SK-N-SH (cell line): ENCODE measurements around the gene UBE3D. TPM values are rescaled to one million over a fixed set of nuclear protein-coding genes. Genes with fewer than 3 reads are reported as not detected.

Source experiments
- CTCF ChIA-PET: fragments of 300-600, 350-600 bp; formaldehyde crosslinking; extraction: SDS; loops from one replicate; lab custom pipeline; 2021; lab: Yijun Ruan, JAX
- POLR2A ChIA-PET: fragments of 350-600 bp; sonication (Branson Sonifier 250); formaldehyde crosslinking; extraction: SDS; loops from one replicate; lab custom pipeline; 2020; ENCODE audit warnings: antibody characterized with exemption, inconsistent platforms; lab: Yijun Ruan, JAX
- DNase-seq: peaks from one replicate; pipeline ENCODE4 v3.0.0; 2012
- H2AFZ ChIP-seq: fragments of 200-600 bp; sonication (generic); 2 replicates; pipeline ENCODE4 v1.8.1; 2016; ENCODE audit warnings: antibody characterized with exemption, mild to moderate bottlenecking, low read depth
- H3F3A ChIP-seq: fragments of 200-600 bp; sonication (generic); replicated peaks from 2 replicates; pipeline ENCODE3; 2016; ENCODE audit warnings: antibody characterized with exemption, mild to moderate bottlenecking; ENCODE audit not compliant: insufficient read depth
- H3K27ac ChIP-seq, 2 experiments: fragments of 200-500 bp in 1 of 2; fragments of 200-600 bp in 1 of 2; sonication (Bioruptor generic) in 1 of 2; sonication (generic), shearing (Covaris generic) in 1 of 2; 2 replicates each; pipeline versions ENCODE4 v1.5.1 to v1.6.1; 2014 to 2016; ENCODE audit warnings: low read depth in 2 of 2, inconsistent platforms in 1 of 2, low read length in 1 of 2, mild to moderate bottlenecking in 1 of 2, mixed read lengths in 1 of 2
- H3K27me3 ChIP-seq: fragments of 200-600 bp; sonication (generic), shearing (Covaris generic); 2 replicates; pipeline ENCODE4 v1.6.1; 2016; ENCODE audit warnings: mixed run types; ENCODE audit not compliant: insufficient read depth
- H3K36me3 ChIP-seq, 2 experiments: fragments of 200-500 bp in 1 of 2; fragments of 200-600 bp in 1 of 2; sonication (Bioruptor generic) in 1 of 2; sonication (generic) in 1 of 2; replicated peaks in 1 of 2; 2 replicates each; pipeline versions ENCODE3 to v1.5.1; 2014 to 2016; ENCODE audit warnings: low read length in 1 of 2, mild to moderate bottlenecking in 1 of 2; ENCODE audit not compliant: insufficient read depth in 2 of 2, control insufficient read depth in 1 of 2
- H3K4me1 ChIP-seq, 2 experiments: fragments of 200-500 bp in 1 of 2; fragments of 200-600 bp in 1 of 2; sonication (Bioruptor generic) in 1 of 2; sonication (generic), shearing (Covaris generic) in 1 of 2; 2 replicates each; pipeline versions ENCODE4 v1.5.1 to v1.6.1; 2014 to 2016; ENCODE audit warnings: low read depth in 1 of 2, low read length in 1 of 2, mixed run types in 1 of 2; ENCODE audit not compliant: insufficient read depth in 2 of 2, control insufficient read depth in 1 of 2
- H3K4me2 ChIP-seq: fragments of 200-600 bp; sonication (generic), shearing (Covaris generic); 2 replicates; pipeline ENCODE4 v1.6.1; 2017; ENCODE audit warnings: mixed run types
- H3K4me3 ChIP-seq, 2 experiments: fragments of 200-500 bp in 1 of 2; fragments of 200-600 bp in 1 of 2; sonication (Bioruptor generic) in 1 of 2; sonication (generic), shearing (Covaris generic) in 1 of 2; 2 replicates each; pipeline versions ENCODE4 v1.5.1 to v1.8.1; 2014 to 2016; ENCODE audit warnings: low read depth in 2 of 2, inconsistent platforms in 1 of 2, low read length in 1 of 2, mild to moderate bottlenecking in 1 of 2, mixed read lengths in 1 of 2, moderate library complexity in 1 of 2
- H3K79me2 ChIP-seq: fragments of 200-600 bp; sonication (generic); 2 replicates; pipeline ENCODE4 v1.8.1; 2017; ENCODE audit warnings: mild to moderate bottlenecking; ENCODE audit not compliant: insufficient read depth
- H3K9ac ChIP-seq: fragments of 200-600 bp; sonication (generic); 2 replicates; pipeline ENCODE4 v1.6.1; 2017; ENCODE audit warnings: mixed run types
- H3K9me2 ChIP-seq: fragments of 200-600 bp; sonication (generic); 2 replicates; pipeline ENCODE4 v1.6.1; 2017; ENCODE audit warnings: mixed run types
- H3K9me3 ChIP-seq: fragments of 200-600 bp; sonication (generic); 2 replicates; pipeline ENCODE4 v1.6.1; 2017; ENCODE audit warnings: mixed run types, mild to moderate bottlenecking, moderate library complexity
- H4K20me1 ChIP-seq: fragments of 200-600 bp; sonication (generic); 2 replicates; pipeline ENCODE4 v1.6.1; 2017; ENCODE audit warnings: mild to moderate bottlenecking, mixed run types; ENCODE audit not compliant: insufficient read depth
- CHD2 ChIP-seq: fragments of 150-350 bp; IDR thresholded peaks from 2 replicates; pipeline ENCODE4 v1.6.1; 2018; ENCODE audit warnings: low read length; ENCODE audit not compliant: partially characterized antibody
- FOXJ3 ChIP-seq: sonication (generic); formaldehyde crosslinking; IDR thresholded peaks from 2 replicates; pipeline ENCODE4 v1.5.1; 2020; ENCODE audit warnings: mild to moderate bottlenecking, missing genetic modification reagents
- GABPA ChIP-seq: IDR thresholded peaks from 2 replicates; pipeline ENCODE4 v1.4.0; 2012; ENCODE audit warnings: low read depth, mild to moderate bottlenecking
- GATA2 ChIP-seq: sonication (generic); formaldehyde crosslinking; IDR thresholded peaks from 2 replicates; pipeline ENCODE4 v1.5.0; 2020; ENCODE audit warnings: mild to moderate bottlenecking, missing genetic modification reagents
- JUND ChIP-seq: IDR thresholded peaks from 2 replicates; pipeline ENCODE4 v1.4.0; 2012
- MXI1 ChIP-seq: IDR thresholded peaks from 2 replicates; pipeline ENCODE4 v1.6.1; 2012; ENCODE audit warnings: mild to moderate bottlenecking, low read depth, low read length, improper control_type of control experiment
- PBX3 ChIP-seq: IDR thresholded peaks from 2 replicates; pipeline ENCODE4; 2012
- RAD21 ChIP-seq: IDR thresholded peaks from 2 replicates; pipeline ENCODE4 v1.6.1; 2012; ENCODE audit warnings: mild to moderate bottlenecking, low read length
- REST ChIP-seq: IDR thresholded peaks from 2 replicates; pipeline ENCODE4 v1.6.1; 2012; ENCODE audit warnings: mild to moderate bottlenecking, low read depth, low read length, moderate library complexity
- RFX5 ChIP-seq: IDR thresholded peaks from 2 replicates; pipeline ENCODE4 v1.6.1; 2012; ENCODE audit warnings: mild to moderate bottlenecking, improper control_type of control experiment, low read length
- SIN3A ChIP-seq: IDR thresholded peaks from 2 replicates; pipeline ENCODE4 v1.6.1; 2012; ENCODE audit warnings: low read depth, mild to moderate bottlenecking, low read length, moderate library complexity, borderline replicate concordance
- SMC3 ChIP-seq: IDR thresholded peaks from 2 replicates; pipeline ENCODE4 v1.6.1; 2012; ENCODE audit warnings: low read depth, low read length, improper control_type of control experiment
- TEAD4 ChIP-seq: IDR thresholded peaks from 2 replicates; pipeline ENCODE4 v1.4.0; 2012; ENCODE audit warnings: mild to moderate bottlenecking, borderline replicate concordance; ENCODE audit not compliant: insufficient read depth
- YY1 ChIP-seq: IDR thresholded peaks from 2 replicates; pipeline ENCODE4 v1.4.0; 2012; ENCODE audit warnings: low read depth, mild to moderate bottlenecking
- whole genome bisulfite sequencing: methylation state at CpG from one replicate; pipeline ENCODE4 v1.1.6; 2017; ENCODE audit warnings: low lambda C conversion rate; 5-methylcytosine and 5-hydroxymethylcytosine counted together
- polyA plus RNA-seq, 3 experiments: library from polyadenylated mRNA; depleted of rRNA; stranded (reverse); fragments of >200 nt; gene quantifications; 2 replicates each; pipeline ENCODE4 v1.2.3, GENCODE V29; 2012
- TF ChIP-seq, protein P1 (sequence below): fragments of 200-600 bp; sonication (generic); IDR thresholded peaks from 2 replicates; pipeline ENCODE4 v1.6.1; 2017; ENCODE audit warnings: antibody characterized with exemption, mild to moderate bottlenecking, moderate library complexity

Gene UBE3D
- polyA plus RNA-seq, 1 of the 3 experiments (the other 2 are of a cell fraction), result 3.4 TPM

GRCh38 chr6:83098589-83098988, 32.9 kb upstream of the UBE3D start:
- Histone ChIP-seq H3K9ac (no peak overlapping the region), H3K36me3 (peaks cover 13 to 16% of the 10 kb centered on the region in 2 experiments)

More at GRCh38 chr6:83098589-83098988, 32.9 kb upstream of the UBE3D start:
- Histone ChIP-seq H4K20me1 (no peaks in the 10 kb centered on the region), H3K4me1 (peaks cover 0 to 6% of the 10 kb centered on the region in 2 experiments; a peak in 2 of 4 replicates), H3K79me2 (peaks cover 7% of the 10 kb centered on the region; the same call in 1 of the 2 replicates)
- POLR2A ChIA-PET, result no interaction called here
- TF ChIP-seq RFX5, result no peak
- TF ChIP-seq MXI1, result no peak
- TF ChIP-seq RAD21, result no peak
- no peak for TF ChIP-seq CHD2
- TF ChIP-seq REST, result no peak
- no peak for TF ChIP-seq YY1
- TF ChIP-seq GATA2 (CRISPR knock-in tag), result no peak
- TF ChIP-seq TEAD4, result no peak
- TF ChIP-seq, protein P1, sequence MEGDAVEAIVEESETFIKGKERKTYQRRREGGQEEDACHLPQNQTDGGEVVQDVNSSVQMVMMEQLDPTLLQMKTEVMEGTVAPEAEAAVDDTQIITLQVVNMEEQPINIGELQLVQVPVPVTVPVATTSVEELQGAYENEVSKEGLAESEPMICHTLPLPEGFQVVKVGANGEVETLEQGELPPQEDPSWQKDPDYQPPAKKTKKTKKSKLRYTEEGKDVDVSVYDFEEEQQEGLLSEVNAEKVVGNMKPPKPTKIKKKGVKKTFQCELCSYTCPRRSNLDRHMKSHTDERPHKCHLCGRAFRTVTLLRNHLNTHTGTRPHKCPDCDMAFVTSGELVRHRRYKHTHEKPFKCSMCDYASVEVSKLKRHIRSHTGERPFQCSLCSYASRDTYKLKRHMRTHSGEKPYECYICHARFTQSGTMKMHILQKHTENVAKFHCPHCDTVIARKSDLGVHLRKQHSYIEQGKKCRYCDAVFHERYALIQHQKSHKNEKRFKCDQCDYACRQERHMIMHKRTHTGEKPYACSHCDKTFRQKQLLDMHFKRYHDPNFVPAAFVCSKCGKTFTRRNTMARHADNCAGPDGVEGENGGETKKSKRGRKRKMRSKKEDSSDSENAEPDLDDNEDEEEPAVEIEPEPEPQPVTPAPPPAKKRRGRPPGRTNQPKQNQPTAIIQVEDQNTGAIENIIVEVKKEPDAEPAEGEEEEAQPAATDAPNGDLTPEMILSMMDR, result no peak
- no peak for TF ChIP-seq SMC3
- TF ChIP-seq PBX3, result no peak
- no peak for TF ChIP-seq FOXJ3 (CRISPR knock-in tag)
- no peak for TF ChIP-seq JUND
- TF ChIP-seq SIN3A, result no peak
- no peak for TF ChIP-seq GABPA
- TF ChIP-seq, all 33 proteins: peak for 0
- CTCF ChIA-PET, result interaction anchor here (0.6 to 4.4 kb wide), 3 partner anchors 11 to 41 kb away, joined by 3 to 22 read pairs (median 4); partner anchors contain the start of genes DOP1A and UBE3D
- 90% methylated on average over 3 of the region's 3 CpGs for WGBS
- no peaks in the 10 kb centered on the region for H3K9me2 ChIP-seq
- peaks cover 8% of the 10 kb centered on the region for H3F3A ChIP-seq
- no peak overlapping the region for H3K4me3 ChIP-seq
- H2AFZ ChIP-seq, result no peak overlapping the region
- H3K27me3 ChIP-seq, result no peaks in the 10 kb centered on the region
- no peak overlapping the region for H3K27ac ChIP-seq
- no peaks in the 10 kb centered on the region for H3K9me3 ChIP-seq
- no peak for DNase-seq
- no peak overlapping the region for H3K4me2 ChIP-seq
